ENCODE data around the gene EVA1C. TPM values are rescaled to one million over a fixed set of nuclear protein-coding genes. Genes with fewer than 3 reads are reported as not detected.

Gene EVA1C
- total RNA-seq, 2 experiments from 2014 or later = 11.1 to 12.7 TPM

DNA sequence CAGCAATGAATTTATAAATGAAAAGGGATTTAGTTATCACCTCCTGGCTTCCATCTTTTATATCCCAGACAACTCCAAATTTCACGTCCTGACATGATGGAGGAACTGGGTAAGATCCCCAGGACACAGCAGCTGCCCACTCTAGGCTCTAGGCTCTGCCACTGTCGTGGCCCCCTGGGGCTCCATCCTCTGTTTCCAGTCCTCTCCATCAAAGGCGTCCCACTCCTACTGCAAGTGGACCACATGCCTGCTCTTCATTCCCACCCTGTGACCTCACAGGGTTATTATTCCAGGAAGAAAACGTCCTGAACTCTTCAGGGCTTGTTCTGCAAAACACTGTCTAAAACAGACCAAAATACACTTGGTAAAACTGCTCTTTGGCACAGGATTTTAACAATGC, 31.6 kb upstream of the EVA1C start:
- H3K36me3 Mint-ChIP-seq (ENCODE audit: low read depth) = peaks cover 97% of the 10 kb centered on the region
- Histone ChIP-seq H3K27ac (ENCODE audit: low read depth in 1 of 2, low read length in 2 of 2) (no peak overlapping the region), H3K4me3 (ENCODE audit: low read length) (no peak overlapping the region), H3K4me1 (ENCODE audit: insufficient read depth, low read length) (no peaks in the 10 kb centered on the region), H3K36me3 (ENCODE audit: insufficient read depth, low read length) (peaks cover 59% of the 10 kb centered on the region), H3K27me3 (ENCODE audit: control insufficient read depth in 1 of 2, insufficient read depth in 2 of 2, low read length in 2 of 2) (no peaks in the 10 kb centered on the region), H3K9me3 (ENCODE audit: control insufficient read depth in 1 of 2, insufficient read depth in 1 of 2, low read length in 2 of 2) (no peaks in the 10 kb centered on the region)
- CTCF ChIA-PET = no interaction called here
- intact Hi-C loops (cut with DNase I, micrococcal nuclease) = no loop called here
- no peak overlapping the region for H3K27ac Mint-ChIP-seq
- TF ChIP-seq CTCF (IDR thresholded peaks at IDR 0.05) = no peak
- ATAC-seq (ENCODE audit: poor library complexity) (no peak), DNase-seq (no peak)
- POLR2A ChIA-PET = no interaction called here
- no peaks in the 10 kb centered on the region for H3K27me3 Mint-ChIP-seq
- peaks cover 7% of the 10 kb centered on the region for H3K4me1 Mint-ChIP-seq (ENCODE audit: low read depth)
- H3K9me3 Mint-ChIP-seq = no peaks in the 10 kb centered on the region
- no peak overlapping the region for H3K4me3 Mint-ChIP-seq

- no peak overlapping the region for H3K27ac Mint-ChIP-seq
- H3K36me3 Mint-ChIP-seq (ENCODE audit: low read depth) = peaks cover 91% of the 10 kb centered on the region
- Histone ChIP-seq H3K27ac (ENCODE audit: low read depth in 1 of 2, low read length in 2 of 2) (no peak overlapping the region), H3K4me1 (ENCODE audit: insufficient read depth, low read length) (no peaks in the 10 kb centered on the region), H3K9me3 (ENCODE audit: control insufficient read depth in 1 of 2, insufficient read depth in 1 of 2, low read length in 2 of 2) (no peaks in the 10 kb centered on the region), H3K4me3 (ENCODE audit: low read length) (no peak overlapping the region), H3K27me3 (ENCODE audit: control insufficient read depth in 1 of 2, insufficient read depth in 2 of 2, low read length in 2 of 2) (no peaks in the 10 kb centered on the region), H3K36me3 (ENCODE audit: insufficient read depth, low read length) (peaks cover 62% of the 10 kb centered on the region)
- ATAC-seq (ENCODE audit: poor library complexity) = no peak
- intact Hi-C loops (cut with DNase I, micrococcal nuclease) = no loop called here
- ChIA-PET POLR2A (no interaction called here), CTCF (no interaction called here)
- peaks cover 8% of the 10 kb centered on the region for H3K4me1 Mint-ChIP-seq (ENCODE audit: low read depth)
- DNase-seq = no peak
- TF ChIP-seq CTCF (IDR thresholded peaks at IDR 0.05) = no peak
- H3K4me3 Mint-ChIP-seq = no peak overlapping the region
- H3K27me3 Mint-ChIP-seq = no peaks in the 10 kb centered on the region
- no peaks in the 10 kb centered on the region for H3K9me3 Mint-ChIP-seq
Measured at GRCh38 chr21:32381571-32381970, 30.9 kb upstream of the EVA1C start.

GRCh38 chr21:32382108-32382644, 30.3 kb upstream of the EVA1C start:
- Histone ChIP-seq H3K9me3 (ENCODE audit: control insufficient read depth in 1 of 2, insufficient read depth in 1 of 2, low read length in 2 of 2) (no peaks in the 10 kb centered on the region), H3K27me3 (ENCODE audit: control insufficient read depth in 1 of 2, insufficient read depth in 2 of 2, low read length in 2 of 2) (no peaks in the 10 kb centered on the region), H3K36me3 (ENCODE audit: insufficient read depth, low read length) (peaks cover 59% of the 10 kb centered on the region), H3K4me1 (ENCODE audit: insufficient read depth, low read length) (no peaks in the 10 kb centered on the region), H3K27ac (ENCODE audit: low read depth in 1 of 2, low read length in 2 of 2) (no peak overlapping the region), H3K4me3 (ENCODE audit: low read length) (no peak overlapping the region)
- H3K27me3 Mint-ChIP-seq = no peaks in the 10 kb centered on the region
- H3K36me3 Mint-ChIP-seq (ENCODE audit: low read depth) = peaks cover 85% of the 10 kb centered on the region
- H3K4me3 Mint-ChIP-seq = no peak overlapping the region
- no peak for ATAC-seq (ENCODE audit: poor library complexity)
- ChIA-PET CTCF (no interaction called here), POLR2A (no interaction called here)
- H3K4me1 Mint-ChIP-seq (ENCODE audit: low read depth) = peaks cover 11% of the 10 kb centered on the region
- no peak overlapping the region for H3K27ac Mint-ChIP-seq
- no peaks in the 10 kb centered on the region for H3K9me3 Mint-ChIP-seq
- TF ChIP-seq CTCF (IDR thresholded peaks at IDR 0.05) = no peak
- DNase-seq = no peak
- intact Hi-C loops (cut with DNase I, micrococcal nuclease) = no loop called here
